ENCODE results near the gene BMPR1A. TPM values are rescaled to one million over a fixed set of nuclear protein-coding genes. Genes with fewer than 3 reads are reported as not detected.
"Not testable (repeated sequence)": the region's sequence is repeated elsewhere in the genome, so short reads cannot be mapped to it uniquely, and the experiment has no call there.

BMPR1A gene
- total RNA-seq, 1 experiment from 2014 or later = 104 TPM

DNA sequence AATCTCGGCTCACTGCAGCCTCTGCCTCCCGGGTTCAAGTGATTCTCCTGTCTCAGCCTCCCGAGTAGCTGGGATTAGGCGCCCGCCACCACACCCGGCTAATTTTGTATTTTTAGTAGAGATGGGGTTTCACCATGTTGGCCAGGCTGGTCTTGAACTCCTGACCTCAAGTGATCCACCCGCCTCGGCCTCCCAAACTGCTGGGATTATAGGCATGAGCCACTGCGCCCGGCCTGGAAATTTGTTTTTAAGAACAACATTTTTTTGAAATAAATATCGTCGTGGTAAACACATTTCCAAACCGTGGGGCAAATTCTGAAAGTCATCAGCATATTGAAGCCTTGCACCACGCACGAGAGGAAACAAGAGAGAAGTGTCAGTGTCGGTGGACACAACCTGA, 183.7 kb downstream of the BMPR1A start:
- ATAC-seq; H3K27me3 Mint-ChIP-seq (ENCODE audit: low read depth); H3K4me3 Mint-ChIP-seq; H3K27ac Mint-ChIP-seq; H3K36me3 Mint-ChIP-seq; H3K4me1 Mint-ChIP-seq; H3K9me3 Mint-ChIP-seq; DNase-seq (ENCODE audit: low spot score): not testable (repeated sequence)
- ChIA-PET POLR2A (interaction anchor here (0.6 to 1.1 kb wide), 4 partner anchors 14 to 225 kb away, joined by 3 to 8 read pairs (median 4); no protein-coding TSS in a partner anchor), CTCF (interaction anchor here (0.6 to 13.1 kb wide), 24 partner anchors 14 to 348 kb away, joined by 3 to 462 read pairs (median 4); partner anchors contain the start of genes ADIRF, MMRN2 and SNCG)

DNA sequence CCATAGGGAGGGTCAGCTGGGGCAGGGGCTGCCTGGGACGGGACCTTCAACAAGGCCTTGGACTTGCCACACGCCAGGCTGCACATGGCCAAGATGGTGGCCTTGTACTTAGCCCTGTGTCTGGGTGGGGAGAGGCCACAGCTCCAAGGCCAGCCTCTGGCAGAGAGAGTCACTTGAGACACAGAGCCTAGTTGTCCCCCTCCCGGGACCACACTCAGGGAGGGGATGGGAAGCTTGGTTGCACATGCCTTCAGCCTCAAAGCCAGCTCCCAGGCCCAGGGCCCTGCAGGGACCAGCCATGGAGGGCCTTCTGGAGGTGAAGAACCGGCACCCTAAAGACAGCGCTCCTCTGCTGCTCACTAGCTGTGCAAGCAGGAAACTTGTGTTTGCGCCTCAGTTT, 184.3 kb downstream of the BMPR1A start:
- POLR2A ChIA-PET = interaction anchor here (0.9 kb wide), 1 partner anchor 13 kb away, joined by 3 read pairs; no protein-coding TSS in a partner anchor
- no peak overlapping the region for H3K27ac Mint-ChIP-seq
- H3K4me3 Mint-ChIP-seq = no peak overlapping the region

DNA sequence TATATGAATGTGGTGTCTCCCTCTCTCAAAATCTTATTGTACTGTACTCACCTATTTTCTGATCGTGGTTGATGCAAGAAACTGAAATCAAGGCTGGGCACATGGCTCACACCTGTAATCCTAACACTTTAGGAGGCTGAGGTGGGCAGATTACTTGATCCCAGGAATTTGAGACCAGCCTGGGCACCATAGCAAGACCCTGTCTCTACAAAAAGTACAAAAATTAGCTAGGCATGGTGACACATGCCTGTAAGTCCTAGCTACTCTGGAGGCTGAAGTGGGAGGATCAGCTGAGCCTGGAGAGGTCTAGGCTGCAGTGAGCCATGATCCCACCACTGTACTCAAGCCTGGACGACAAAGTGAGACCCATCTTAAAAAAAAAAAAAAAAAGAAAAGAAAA, 185.0 kb downstream of the BMPR1A start:
- no peak for ATAC-seq
- Mint-ChIP-seq H3K27me3 (ENCODE audit: low read depth) (no peaks in the 10 kb centered on the region; the same call in 1 of the 2 replicates), H3K4me3 (no peak overlapping the region), H3K4me1 (peaks cover 13% of the 10 kb centered on the region), H3K36me3 (no peaks in the 10 kb centered on the region), H3K9me3 (no peaks in the 10 kb centered on the region), H3K27ac (no peak overlapping the region)
- ChIA-PET POLR2A (interaction anchor here (0.7 kb wide), 1 partner anchor 25 kb away, joined by 3 read pairs; no protein-coding TSS in a partner anchor), CTCF (interaction anchor here (2.0 to 13.1 kb wide), 3 partner anchors 14 to 248 kb away, joined by 5 to 462 read pairs (median 23); partner anchors contain the start of genes ADIRF and SNCG)
- no peak for DNase-seq (ENCODE audit: low spot score)
- TF ChIP-seq, protein P1, sequence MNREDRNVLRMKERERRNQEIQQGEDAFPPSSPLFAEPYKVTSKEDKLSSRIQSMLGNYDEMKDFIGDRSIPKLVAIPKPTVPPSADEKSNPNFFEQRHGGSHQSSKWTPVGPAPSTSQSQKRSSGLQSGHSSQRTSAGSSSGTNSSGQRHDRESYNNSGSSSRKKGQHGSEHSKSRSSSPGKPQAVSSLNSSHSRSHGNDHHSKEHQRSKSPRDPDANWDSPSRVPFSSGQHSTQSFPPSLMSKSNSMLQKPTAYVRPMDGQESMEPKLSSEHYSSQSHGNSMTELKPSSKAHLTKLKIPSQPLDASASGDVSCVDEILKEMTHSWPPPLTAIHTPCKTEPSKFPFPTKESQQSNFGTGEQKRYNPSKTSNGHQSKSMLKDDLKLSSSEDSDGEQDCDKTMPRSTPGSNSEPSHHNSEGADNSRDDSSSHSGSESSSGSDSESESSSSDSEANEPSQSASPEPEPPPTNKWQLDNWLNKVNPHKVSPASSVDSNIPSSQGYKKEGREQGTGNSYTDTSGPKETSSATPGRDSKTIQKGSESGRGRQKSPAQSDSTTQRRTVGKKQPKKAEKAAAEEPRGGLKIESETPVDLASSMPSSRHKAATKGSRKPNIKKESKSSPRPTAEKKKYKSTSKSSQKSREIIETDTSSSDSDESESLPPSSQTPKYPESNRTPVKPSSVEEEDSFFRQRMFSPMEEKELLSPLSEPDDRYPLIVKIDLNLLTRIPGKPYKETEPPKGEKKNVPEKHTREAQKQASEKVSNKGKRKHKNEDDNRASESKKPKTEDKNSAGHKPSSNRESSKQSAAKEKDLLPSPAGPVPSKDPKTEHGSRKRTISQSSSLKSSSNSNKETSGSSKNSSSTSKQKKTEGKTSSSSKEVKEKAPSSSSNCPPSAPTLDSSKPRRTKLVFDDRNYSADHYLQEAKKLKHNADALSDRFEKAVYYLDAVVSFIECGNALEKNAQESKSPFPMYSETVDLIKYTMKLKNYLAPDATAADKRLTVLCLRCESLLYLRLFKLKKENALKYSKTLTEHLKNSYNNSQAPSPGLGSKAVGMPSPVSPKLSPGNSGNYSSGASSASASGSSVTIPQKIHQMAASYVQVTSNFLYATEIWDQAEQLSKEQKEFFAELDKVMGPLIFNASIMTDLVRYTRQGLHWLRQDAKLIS (CRISPR knock-in tag; IDR thresholded peaks at IDR 0.05; ENCODE audit: borderline replicate concordance) = no peak
- 0 out of 2 replicates have a peak, but pooled peaks have one; percentile 46 for TF ChIP-seq ZNF121 (CRISPR knock-in tag; IDR thresholded peaks at IDR 0.05)

More for the DNA sequence above, 184.3 kb downstream of the BMPR1A start:
- Mint-ChIP-seq H3K9me3 (0 out of 2 replicates have a peak, but pooled peaks cover 4% of the 10 kb centered on the region), H3K36me3 (no peaks in the 10 kb centered on the region), H3K27me3 (ENCODE audit: low read depth) (no peaks in the 10 kb centered on the region; the same call in 1 of the 2 replicates), H3K4me1 (peaks cover 9% of the 10 kb centered on the region)
- ATAC-seq (no peak), DNase-seq (ENCODE audit: low spot score) (peak; percentile 7)
- TF ChIP-seq ZNF138 (CRISPR knock-in tag; conservative IDR thresholded peaks at IDR 0.05) = no peak
- TF ChIP-seq, protein P2, sequence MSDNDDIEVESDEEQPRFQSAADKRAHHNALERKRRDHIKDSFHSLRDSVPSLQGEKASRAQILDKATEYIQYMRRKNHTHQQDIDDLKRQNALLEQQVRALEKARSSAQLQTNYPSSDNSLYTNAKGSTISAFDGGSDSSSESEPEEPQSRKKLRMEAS (CRISPR knock-in tag; IDR thresholded peaks at IDR 0.05) = 0 out of 2 replicates have a peak, but pooled peaks have one; percentile 29
- CTCF ChIA-PET = interaction anchor here (0.7 to 13.1 kb wide), 6 partner anchors 14 to 303 kb away, joined by 3 to 462 read pairs (median 4); partner anchors contain the start of genes ADIRF and SNCG

DNA sequence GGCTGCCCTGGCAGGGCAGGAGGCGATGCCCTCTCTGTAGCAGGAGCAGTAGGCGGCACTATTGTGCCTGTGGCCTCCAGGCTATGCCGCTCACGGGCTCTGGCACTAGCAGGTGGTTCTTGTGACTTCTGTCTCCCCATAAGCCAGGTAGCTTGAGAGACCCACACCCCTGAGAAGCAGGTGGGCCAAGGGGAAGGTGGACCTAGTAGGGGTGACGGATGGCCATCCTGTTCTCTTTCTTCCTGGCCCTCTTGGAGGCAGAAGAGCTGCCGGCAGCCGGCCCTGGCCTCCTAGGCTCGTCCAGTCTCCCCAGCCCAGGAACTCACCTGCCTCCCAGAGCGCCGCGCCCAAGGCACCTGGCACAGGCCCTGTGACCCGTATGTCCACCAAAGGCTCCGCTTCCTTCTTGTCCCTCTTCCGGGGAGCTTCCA, 185.6 kb downstream of the BMPR1A start:
- ChIA-PET POLR2A (no interaction called here), CTCF (interaction anchor here (2.0 to 13.1 kb wide), 3 partner anchors 13 to 248 kb away, joined by 5 to 462 read pairs (median 23); partner anchors contain the start of genes ADIRF and SNCG)
- Mint-ChIP-seq H3K36me3 (no peaks in the 10 kb centered on the region), H3K27me3 (ENCODE audit: low read depth) (no peaks in the 10 kb centered on the region; the same call in 1 of the 2 replicates), H3K27ac (no peak overlapping the region), H3K4me1 (peaks cover 19% of the 10 kb centered on the region), H3K9me3 (no peaks in the 10 kb centered on the region), H3K4me3 (no peak overlapping the region)
- peak; percentile 9 for DNase-seq (ENCODE audit: low spot score)
- TF ChIP-seq ZNF263 (CRISPR knock-in tag; IDR thresholded peaks at IDR 0.05; ENCODE audit: low read depth) = no peak
- TF ChIP-seq, protein P3, sequence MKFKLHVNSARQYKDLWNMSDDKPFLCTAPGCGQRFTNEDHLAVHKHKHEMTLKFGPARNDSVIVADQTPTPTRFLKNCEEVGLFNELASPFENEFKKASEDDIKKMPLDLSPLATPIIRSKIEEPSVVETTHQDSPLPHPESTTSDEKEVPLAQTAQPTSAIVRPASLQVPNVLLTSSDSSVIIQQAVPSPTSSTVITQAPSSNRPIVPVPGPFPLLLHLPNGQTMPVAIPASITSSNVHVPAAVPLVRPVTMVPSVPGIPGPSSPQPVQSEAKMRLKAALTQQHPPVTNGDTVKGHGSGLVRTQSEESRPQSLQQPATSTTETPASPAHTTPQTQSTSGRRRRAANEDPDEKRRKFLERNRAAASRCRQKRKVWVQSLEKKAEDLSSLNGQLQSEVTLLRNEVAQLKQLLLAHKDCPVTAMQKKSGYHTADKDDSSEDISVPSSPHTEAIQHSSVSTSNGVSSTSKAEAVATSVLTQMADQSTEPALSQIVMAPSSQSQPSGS (CRISPR knock-in tag; IDR thresholded peaks at IDR 0.05; ENCODE audit: borderline replicate concordance, low read depth) = no peak
- ATAC-seq = no peak
